ENCODE measurements around the gene CD200R1.

The CD200R1 gene

GRCh38 chr3:112967425-112967824, 7.5 kb downstream of the CD200R1 start:
- Histone ChIP-seq H3F3A (ENCODE audit: insufficient read depth, low read length) (no peaks in the 10 kb centered on the region), H3K4me2 (ENCODE audit: low read length) (no peak overlapping the region), H2AFZ (ENCODE audit: low read length) (no peak overlapping the region), H3K27me3 (ENCODE audit: insufficient read depth, low read length) (no peaks in the 10 kb centered on the region), H4K20me1 (ENCODE audit: insufficient read depth, low read length) (no peaks in the 10 kb centered on the region), H3K27ac (ENCODE audit: low read depth, low read length, poor library complexity, severe bottlenecking) (no peak overlapping the region), H3K9me2 (ENCODE audit: low read depth, low read length) (no peaks in the 10 kb centered on the region), H3K9me3 (ENCODE audit: low read length) (no peaks in the 10 kb centered on the region), H3K36me3 (ENCODE audit: insufficient read depth, low read length) (no peaks in the 10 kb centered on the region), H3K4me3 (ENCODE audit: low read depth, low read length, poor library complexity, severe bottlenecking) (no peak overlapping the region), H3K4me1 (ENCODE audit: insufficient read depth, low read length, severe bottlenecking) (no peaks in the 10 kb centered on the region), H3K9ac (ENCODE audit: low read length) (no peak overlapping the region), H3K79me2 (ENCODE audit: insufficient read depth, low read length) (no peaks in the 10 kb centered on the region)
- TF ChIP-seq CTCF (IDR thresholded peaks at IDR 0.05; ENCODE audit: low read length) (no peak), EZH2 (IDR thresholded peaks at IDR 0.05; ENCODE audit: borderline replicate concordance, low read length) (no peak)

GRCh38 chr3:112966633-112967032, 8.3 kb downstream of the CD200R1 start:
- Histone ChIP-seq H3K9me3 (ENCODE audit: low read length) (no peaks in the 10 kb centered on the region), H3K4me1 (ENCODE audit: insufficient read depth, low read length, severe bottlenecking) (no peaks in the 10 kb centered on the region), H3K36me3 (ENCODE audit: insufficient read depth, low read length) (no peaks in the 10 kb centered on the region), H3K27me3 (ENCODE audit: insufficient read depth, low read length) (no peaks in the 10 kb centered on the region), H3K9me2 (ENCODE audit: low read depth, low read length) (no peaks in the 10 kb centered on the region), H3F3A (ENCODE audit: insufficient read depth, low read length) (no peaks in the 10 kb centered on the region), H3K4me2 (ENCODE audit: low read length) (no peak overlapping the region), H3K79me2 (ENCODE audit: insufficient read depth, low read length) (no peaks in the 10 kb centered on the region), H4K20me1 (ENCODE audit: insufficient read depth, low read length) (no peaks in the 10 kb centered on the region), H2AFZ (ENCODE audit: low read length) (no peak overlapping the region), H3K27ac (ENCODE audit: low read depth, low read length, poor library complexity, severe bottlenecking) (no peak overlapping the region), H3K9ac (ENCODE audit: low read length) (no peak overlapping the region), H3K4me3 (ENCODE audit: low read depth, low read length, poor library complexity, severe bottlenecking) (no peak overlapping the region)
- TF ChIP-seq CTCF (IDR thresholded peaks at IDR 0.05; ENCODE audit: low read length) = no peak
- TF ChIP-seq EZH2 (IDR thresholded peaks at IDR 0.05; ENCODE audit: borderline replicate concordance, low read length) = no peak

- no peaks in the 10 kb centered on the region for H4K20me1 ChIP-seq (ENCODE audit: insufficient read depth, low read length)
- H3K9me2 ChIP-seq (ENCODE audit: low read depth, low read length) = no peaks in the 10 kb centered on the region
- no peaks in the 10 kb centered on the region for H3K36me3 ChIP-seq (ENCODE audit: insufficient read depth, low read length)
- H3K27ac ChIP-seq (ENCODE audit: low read depth, low read length, poor library complexity, severe bottlenecking) = no peak overlapping the region
- H3K4me2 ChIP-seq (ENCODE audit: low read length) = no peak overlapping the region
- H3K4me1 ChIP-seq (ENCODE audit: insufficient read depth, low read length, severe bottlenecking) = no peaks in the 10 kb centered on the region
- no peak overlapping the region for H3K9ac ChIP-seq (ENCODE audit: low read length)
- no peaks in the 10 kb centered on the region for H3F3A ChIP-seq (ENCODE audit: insufficient read depth, low read length)
- H3K79me2 ChIP-seq (ENCODE audit: insufficient read depth, low read length) = no peaks in the 10 kb centered on the region
- no peak for TF ChIP-seq EZH2 (IDR thresholded peaks at IDR 0.05; ENCODE audit: borderline replicate concordance, low read length)
- TF ChIP-seq CTCF (IDR thresholded peaks at IDR 0.05; ENCODE audit: low read length) = no peak
- no peaks in the 10 kb centered on the region for H3K9me3 ChIP-seq (ENCODE audit: low read length)
- H2AFZ ChIP-seq (ENCODE audit: low read length) = no peak overlapping the region
- no peak overlapping the region for H3K4me3 ChIP-seq (ENCODE audit: low read depth, low read length, poor library complexity, severe bottlenecking)
- H3K27me3 ChIP-seq (ENCODE audit: insufficient read depth, low read length) = no peaks in the 10 kb centered on the region
Observed at GRCh38 chr3:112965656-112966055, 9.2 kb downstream of the CD200R1 start.
